NCI-H146 treated with DMSO at 0.1 percent for 48 hours (cell line): Measurements from ENCODE around the gene EML4.
"Not testable (repeated sequence)": the region's sequence is repeated elsewhere in the genome, so short reads cannot be mapped to it uniquely, and the experiment has no call there.

Experiments
- DNase-seq: peaks from one replicate; lab custom pipeline; 2025; ENCODE audit not compliant: unreplicated experiment; lab: John Stamatoyannopoulos, UW

The EML4 gene

DNA sequence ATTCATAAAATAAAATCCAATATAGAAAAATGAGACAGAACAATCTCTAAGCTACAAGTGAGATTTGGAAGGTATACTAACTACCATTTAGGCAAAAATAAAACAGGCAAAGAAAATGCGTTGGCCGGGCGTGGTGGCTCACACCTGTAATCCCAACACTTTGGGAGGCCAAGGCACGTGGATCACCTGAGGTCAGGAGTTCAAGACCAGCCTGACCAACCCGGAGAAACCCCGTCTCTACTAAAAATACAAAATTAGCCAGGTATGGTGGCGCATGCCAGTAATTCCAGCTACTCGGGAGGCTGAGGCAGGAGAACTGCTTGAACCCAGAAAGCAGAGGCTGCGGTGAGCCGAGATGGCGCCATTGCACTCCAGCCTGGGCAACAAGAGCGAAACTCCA, 178.4 kb downstream of the EML4 start:
- DNase-seq, result not testable (repeated sequence)

DNA sequence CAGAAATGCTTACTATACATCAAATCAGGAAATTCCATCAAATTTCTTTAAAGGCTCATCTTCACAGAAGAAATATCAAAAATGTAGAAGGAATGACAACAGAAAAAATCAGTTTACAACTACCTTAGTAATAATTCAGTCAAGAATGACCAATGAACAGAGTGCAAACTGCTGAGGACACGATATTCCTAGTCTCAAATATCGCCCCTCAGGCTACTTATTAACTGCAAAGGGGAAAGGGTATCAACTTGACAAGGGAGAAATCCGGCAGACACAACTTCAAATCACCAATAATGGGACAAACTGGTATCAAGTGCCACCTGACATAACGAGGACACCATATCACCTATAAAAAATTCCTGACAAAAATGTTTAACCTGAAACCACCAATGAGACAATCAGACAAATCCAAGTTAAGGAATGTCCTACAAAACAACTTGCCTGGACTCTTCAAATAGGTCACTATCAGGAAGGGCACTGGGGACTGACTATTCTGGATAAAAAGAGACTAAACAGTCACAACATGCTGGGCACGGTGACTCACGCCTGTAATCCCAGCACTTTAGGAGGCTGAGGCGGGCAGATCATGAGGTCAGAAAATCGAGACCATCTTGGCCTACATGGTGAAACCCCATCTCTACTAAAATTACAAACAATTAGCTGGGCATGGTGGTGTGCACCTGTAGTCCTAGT, 179.1 kb downstream of the EML4 start:
- DNase-seq, result no peak

DNA sequence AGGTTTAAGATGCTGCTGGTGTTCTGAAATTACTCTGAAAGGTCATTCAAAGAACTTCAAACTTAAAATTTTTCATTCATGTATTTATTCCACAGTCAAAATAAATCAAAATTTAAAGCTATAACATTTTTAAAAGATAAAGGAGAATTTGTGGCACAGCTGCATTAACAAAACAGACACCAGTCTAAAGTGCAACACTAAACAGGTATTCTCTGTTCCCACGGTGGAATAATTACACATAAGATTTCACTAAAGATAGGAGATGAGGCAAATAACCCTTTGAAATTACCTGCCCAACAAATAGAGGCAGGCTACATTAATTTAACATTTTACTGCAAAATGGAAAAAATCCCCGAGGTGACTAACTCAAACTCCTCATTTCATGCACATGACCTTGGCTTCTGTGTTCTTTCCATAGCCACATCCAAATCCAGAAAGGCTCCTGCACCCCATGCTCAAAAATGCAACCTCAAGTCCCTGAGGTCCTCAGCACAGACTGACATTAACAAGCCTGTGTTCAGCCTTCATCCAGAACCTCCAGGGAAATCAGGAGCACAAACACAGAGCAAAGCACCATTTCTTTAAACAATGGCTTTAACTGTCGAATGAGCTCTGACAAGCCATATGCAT, 181.4 kb downstream of the EML4 start:
- no peak for DNase-seq

DNA sequence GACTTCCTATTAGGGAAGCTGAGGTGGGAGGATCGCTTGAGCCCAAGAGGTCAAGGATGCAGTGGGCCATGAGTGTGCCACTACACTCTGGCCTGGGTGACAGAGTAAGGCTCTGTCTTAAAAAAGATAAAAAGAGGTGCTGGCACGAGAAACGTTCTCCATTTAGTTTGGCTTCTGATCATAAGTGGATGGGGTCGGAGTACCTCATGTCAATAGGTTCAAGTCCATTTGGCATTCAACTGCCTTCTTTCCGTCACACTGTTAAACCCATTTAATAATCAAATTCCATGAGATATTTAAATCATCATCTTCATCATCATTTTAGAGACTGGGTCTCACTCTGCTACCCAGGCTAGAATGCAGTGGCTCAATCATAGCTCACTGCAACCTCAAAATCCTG, 182.7 kb downstream of the EML4 start:
- DNase-seq, result no peak

DNA sequence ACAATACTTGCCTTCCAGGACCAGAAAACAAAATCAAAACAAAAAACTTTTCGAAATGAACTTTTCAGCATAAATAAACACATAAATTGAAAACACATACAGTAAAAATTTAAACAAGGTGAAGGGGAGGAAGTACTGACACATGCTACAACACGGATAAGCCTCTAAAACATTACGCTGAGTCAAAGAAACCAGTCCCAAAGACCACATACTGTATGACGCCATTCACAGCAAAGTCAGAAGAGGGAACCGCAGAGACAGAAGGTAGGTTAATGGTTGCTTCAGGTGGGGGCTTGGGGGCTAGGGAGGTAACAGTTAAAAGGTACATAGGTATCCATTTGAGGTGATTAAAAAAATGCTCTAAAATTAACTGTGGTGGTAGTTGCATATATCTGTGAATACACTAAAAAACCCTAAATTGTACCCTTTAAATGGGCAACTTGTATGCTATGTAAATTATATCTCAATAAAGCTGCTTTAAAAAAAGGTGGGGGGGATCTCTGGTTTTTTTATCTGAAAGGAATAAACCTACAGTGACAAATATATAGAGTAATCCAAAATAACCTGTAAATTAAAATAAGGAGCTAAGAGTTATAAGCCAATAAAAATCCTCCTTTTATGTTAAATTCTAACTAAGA, 184.8 kb downstream of the EML4 start:
- no peak for DNase-seq

DNA sequence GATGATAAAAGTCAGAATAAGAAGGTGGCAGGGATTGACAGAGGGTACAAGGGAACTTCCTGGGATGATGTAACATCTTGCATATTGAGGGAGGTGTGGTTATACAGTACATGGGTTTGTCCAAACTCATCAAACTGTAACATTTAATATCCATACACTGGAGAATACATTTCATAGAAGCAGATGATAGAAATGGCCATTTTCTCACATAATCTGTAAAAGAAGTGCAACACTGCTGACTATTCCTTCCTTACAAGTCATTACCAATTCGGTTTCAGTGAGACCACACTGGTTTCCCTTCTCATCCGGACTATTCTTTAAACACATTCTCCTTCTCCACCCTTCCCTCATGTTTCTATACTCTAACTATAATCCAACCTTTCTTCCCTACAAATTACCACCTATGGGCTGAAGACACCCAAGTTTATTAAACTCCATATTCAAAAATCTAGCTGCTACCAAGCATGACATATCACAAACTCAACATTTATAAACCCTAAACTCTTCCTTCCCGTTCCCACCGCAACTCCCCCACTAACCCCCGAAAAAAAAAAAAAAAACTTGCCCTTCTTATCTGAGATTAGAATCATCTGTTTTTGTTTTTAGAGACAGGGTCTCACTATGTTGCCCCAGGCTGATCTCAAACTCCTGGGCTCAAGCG, 190.3 kb downstream of the EML4 start:
- no peak for DNase-seq

DNA sequence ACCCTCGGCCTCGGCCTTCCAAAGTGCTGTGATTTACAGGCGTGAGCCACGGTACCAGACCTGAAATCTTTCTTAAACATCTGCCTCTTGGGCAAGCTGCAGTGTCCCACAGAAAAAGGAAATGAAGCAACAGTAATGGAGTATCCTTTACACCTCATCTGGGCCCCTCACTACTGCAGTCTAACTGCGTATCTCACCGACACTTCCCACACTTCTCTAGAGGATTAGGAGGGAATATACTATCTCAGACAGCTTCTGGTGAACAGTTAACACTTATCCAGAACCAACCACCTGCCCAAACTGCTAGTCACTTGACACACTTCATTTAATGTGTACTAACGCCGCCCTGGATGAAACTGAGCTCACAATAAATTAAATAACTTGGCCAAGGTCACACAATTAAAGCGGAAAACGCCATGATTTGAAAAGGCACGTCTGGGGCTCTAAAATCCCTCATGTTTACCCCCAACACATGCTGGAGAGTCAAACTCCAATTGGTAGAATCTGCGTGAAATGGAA, 190.9 kb downstream of the EML4 start:
- DNase-seq, result no peak

DNA sequence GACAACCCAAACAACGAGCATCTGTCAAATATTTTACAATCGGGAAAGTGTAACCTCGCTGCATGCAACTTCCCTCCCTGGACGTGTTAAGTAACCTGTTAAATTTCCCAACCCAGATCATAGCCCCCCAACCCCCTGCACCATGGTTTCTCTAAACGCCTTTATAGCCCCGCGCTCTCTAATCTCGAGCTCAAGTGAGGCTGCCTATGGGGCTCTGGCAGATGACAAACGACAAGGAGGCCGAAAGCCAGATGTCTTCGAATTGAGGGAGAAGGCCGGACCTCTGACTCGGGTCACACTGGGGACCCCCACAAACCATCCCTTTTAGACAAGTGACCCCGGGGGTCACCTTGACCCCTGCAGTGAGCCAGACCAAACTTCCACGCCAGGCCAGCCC, 191.3 kb downstream of the EML4 start:
- no peak for DNase-seq

DNA sequence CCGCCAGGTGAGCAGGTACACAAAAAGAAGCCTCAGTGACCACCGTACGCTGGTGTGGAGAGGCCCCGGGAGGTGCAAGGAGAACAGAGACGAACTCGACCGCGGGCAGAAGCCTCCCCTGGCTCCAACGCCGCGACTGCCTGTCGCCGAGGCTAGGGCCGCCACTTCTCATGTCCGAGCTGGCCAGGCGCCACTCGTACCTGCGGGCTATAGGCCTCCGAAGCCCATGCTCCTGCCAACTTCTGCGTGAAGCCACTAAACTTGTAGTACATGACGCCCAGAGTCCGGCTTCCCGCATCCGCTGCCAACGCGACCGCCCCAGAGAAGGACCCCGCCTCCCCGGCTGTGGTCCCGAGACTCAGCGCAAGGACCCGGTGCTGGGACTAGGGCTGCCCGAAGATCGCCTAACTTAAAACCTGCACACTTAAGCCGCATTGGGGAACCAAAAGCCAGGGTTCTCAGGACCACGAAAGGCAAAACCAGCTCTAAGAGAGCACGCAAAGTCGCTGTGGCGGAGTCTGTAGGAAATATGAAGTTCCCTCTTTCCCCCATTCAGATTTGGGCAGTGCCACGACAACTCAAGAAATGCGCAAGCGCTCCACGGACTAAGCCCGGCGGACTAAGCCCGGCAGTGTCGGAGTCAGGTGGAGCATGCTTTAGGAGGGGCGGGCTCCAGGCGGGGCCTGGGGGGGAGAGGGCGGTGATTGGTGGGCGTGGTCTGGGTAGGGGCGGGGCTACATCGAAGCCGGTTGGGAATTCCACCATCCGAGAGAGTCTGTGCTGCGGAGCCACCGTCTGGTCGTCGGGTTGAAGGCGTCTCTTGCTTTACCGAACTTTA, 192.0 kb downstream of the EML4 start, which contains the start of gene COX7A2L:
COX7A2L (minus strand) TSS at position 328 of the 838 bp plus-strand sequence; CDS start at position 272, 56 bp downstream.
- peak; percentile 93 for DNase-seq

DNA sequence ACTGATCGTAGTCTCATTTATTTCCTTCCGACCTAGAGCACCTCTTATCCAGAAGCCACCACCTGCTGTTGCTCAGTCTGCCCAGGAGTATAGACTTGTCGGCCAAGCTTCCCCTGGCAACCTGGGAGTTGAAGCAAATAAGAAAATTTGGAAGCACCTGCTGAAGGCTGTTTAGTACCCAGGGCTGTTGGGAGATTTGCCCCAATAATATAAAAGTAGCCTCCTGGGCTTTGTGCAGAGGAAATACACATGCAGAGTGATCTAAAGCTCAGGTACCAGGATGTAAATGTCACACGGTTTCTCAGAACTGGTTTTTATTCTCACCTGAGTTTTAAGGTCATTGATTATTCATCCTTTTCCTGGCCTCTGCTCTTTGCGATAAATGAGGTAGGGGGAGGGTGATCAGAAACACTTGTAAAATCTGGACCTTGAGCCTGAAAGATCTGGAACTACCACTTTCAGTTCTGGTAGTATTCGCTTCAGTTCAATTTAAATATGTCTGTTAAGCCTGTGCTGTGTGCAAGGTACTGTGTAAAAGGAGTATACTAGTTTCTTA, 192.7 kb downstream of the EML4 start:
- no peak for DNase-seq

DNA sequence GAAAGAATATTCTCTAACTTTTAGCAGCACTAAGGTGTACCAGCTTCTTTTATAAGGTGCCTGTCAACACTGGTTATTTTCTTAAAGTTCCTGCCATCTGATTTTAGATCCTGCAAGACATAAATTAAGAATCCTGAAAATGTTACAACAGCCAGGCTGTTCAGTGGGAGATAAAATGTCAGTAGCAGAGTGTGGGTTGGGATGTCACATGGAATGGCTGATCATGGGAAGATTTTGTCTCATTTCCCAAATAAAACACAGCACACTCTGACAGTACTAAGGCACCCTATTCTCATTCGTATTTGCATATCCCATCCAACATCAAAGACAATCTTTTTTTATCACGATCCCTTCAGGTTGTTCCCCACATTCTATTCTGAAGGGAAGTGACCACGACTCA, 194.3 kb downstream of the EML4 start:
- no peak for DNase-seq

DNA sequence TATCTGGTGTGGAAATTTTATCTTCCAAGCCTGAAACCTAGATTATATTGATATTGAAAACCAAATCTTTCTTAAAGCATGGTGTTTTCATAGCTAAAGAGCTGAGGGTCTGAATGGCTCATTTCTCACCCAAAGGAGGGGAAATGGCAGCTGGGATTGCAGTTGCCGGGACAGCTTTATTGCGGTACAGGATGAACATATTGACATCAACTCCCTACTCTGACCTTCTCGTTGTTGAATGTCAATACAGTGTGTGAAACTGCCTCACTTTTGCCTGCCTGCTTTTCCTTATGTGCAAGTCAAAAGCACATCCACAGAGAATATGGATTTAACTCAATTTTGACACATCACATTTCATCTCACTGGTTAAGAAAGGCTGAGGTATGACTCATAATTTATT, 195.5 kb downstream of the EML4 start:
- DNase-seq, result no peak

DNA sequence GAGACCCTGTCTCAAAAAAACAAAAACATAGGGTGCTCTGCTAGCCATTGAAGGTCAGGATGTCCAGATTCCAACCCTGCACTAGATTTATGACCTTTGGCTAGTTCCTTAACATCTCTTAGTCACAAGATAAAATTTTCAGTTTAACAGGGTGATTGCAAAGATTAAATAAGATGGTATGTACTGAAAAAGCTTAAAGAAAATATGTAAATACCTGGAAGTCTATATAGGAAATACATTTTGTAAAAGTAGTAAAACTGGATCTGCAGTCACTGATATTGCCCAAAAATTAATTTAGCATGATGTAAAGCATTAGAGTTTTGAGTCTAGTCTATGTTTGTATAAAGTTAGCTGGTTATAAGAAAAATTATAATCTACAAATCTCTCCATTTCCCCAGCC, 197.3 kb downstream of the EML4 start:
- no peak for DNase-seq

DNA sequence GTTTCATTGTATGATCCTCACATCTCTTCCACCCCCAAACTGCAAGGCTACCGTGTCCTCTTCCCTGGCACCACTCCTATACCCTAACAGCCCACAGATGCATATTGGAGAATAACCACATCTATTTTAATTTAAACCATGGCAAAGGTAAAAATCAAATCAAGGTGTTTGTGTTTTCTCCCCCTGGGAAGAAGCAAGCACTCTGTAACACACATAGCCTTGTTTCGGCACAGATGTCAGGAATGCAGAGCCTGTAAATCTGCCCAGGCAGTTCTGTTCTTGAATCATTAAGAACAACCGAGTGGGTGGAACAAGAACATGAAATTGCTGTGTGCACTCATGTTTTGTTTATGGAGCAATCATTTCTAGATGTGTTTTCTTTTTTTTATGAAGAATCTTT, 198.7 kb downstream of the EML4 start:
- no peak for DNase-seq

DNA sequence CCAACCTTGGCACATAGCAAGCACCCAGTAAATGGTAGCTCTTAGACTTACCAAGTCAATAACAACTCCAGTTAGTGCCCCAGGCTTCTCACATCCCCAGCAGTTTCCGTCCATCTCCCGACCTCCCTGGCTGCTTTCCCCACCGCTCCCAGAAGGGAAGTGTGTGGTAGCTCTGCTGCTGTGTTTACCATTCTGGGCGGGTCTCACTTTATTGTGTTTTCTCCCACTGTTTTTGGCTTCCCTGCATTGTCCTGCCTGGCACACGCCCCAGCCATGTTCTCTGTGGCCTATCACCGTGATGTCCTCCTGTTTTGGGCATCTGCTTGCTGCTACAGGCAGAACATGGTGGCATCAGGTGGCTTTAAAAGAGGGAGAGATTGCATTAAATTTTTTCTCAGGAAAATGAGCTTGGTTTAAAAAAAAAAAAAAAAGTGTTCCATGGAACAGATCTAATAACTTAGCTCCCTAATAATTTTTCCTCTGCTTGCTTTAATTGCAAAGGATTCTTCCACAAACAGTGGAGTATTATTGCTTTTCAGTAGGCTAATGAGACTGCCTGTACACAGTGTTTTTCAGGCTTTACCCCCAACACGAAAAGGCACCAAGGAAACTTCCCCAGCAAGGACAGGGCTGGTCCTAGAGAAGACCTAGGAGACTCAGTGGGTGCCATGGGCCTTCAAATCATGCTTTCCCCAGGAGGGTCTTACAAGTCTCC, 199.8 kb downstream of the EML4 start:
- peak; percentile 62 for DNase-seq

DNA sequence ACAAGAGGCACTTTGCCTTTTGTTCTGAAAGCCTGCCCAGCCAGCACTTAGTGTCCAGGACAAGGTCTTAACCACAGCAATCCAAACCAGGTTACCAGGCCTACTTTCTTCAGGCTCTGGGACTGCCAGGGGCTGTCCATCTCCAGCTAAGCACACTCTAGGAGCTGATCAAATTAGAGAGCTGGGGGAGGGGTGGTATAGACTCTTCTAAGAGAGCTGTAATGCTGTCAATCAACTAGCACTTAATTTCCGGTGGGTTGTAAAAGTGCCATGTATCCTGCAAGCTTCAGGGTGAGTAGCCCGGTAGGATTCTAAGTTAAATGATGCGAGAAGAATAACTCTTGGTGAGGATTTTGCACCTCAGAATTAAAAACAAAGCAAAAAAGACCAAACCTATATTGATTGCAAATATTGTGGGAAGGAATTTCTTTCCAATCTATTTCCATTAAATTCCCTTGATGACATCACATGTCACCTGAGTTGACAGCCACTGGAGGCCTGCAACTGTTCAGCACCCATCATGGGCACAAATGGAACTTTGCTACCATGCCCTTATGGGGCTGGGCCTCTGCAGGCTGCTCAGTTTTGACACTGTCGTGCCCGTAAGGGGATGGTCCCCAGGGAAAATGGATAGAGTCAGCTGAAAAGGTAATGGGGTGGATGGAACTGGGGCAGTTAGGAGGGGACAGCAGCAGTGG, 200.5 kb downstream of the EML4 start:
- no peak for DNase-seq

DNA sequence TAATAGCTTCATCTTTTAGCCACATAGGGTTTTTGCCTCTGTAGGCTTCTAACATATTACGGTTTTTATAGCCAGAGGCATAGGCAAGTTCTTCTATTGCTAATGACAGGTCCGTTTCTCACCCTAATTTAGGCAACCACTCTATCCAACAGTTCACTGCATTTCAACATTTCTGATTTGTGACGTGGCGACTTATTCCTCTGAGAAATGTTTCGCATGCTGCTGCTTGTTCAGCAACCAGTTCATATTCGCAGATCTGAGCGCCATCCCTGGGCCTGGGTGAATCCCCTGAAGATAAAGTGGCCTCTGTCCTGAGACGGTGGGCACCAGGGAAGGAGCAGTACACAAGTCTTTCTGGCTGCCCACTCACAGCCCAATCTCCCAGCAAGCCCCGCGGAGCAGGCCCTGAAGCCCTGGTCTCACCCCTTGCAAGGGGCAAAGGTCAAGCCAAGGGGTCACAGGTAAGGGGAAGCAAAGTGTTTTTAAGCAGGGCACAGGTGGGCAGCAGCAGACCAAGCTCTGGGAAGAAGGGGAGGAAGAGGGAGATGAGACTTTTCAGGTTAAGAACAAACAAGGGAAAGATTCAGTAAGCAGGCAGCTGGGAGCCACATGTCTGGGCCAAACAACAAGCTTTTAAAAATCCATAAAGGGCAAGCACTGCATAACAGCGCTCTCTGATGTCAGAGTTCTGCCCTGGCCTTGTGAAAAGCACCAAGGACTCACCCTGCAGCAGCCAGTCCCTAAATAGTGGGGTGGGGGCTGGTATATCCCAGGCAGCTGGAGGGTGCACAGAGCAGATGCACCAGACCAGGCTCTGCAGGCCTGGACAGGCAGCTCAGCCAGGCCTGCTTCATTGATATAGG, 202.7 kb downstream of the EML4 start:
- DNase-seq, result peak; percentile 65

DNA sequence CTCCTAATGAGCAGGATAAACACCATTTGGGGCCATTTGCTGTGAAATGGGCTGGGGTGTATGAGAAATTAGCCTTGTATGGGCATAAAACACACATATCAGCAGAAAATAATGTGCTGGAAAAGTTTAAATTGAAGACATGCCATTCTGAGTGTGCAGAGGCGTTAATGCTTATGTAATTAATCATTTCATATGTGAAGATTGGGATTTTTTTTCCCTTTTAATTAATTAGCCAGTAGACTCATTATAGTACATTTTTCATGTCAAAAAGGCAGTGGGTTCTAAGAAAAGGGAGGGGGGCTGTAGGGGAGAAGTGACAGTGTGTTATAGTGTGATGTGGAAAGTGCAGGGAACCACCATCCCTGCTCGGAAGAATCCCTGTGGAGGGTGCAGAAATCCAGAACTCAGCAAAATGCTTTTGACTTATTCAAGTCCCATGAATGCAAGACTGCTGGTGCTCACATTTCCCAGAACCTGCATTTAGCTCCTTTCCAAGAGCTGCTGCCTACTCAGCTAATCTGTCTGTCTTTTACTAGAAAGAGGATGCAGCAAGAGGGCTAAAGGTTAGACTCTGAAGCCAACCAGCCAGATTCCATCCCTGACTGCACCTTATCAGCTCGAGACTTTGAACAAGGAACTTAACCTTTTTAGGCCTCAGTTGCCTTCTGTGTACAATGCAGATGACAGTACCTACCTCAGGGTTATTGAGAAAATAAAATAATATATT, 203.5 kb downstream of the EML4 start:
- DNase-seq, result no peak
